CD14-positive monocyte (primary cell): ENCODE data around the gene OTULIN. TPM values are rescaled to one million over a fixed set of nuclear protein-coding genes. Genes with fewer than 3 reads are reported as not detected.

ENCODE experiments used
- DNase-seq, 3 donors: peaks; one replicate each; pipeline ENCODE4 v3.0.0-alpha.2; 2011 to 2022
- H2AFZ ChIP-seq: 2 replicates; pipeline ENCODE4 v1.6.0; 2012; ENCODE audit warnings: mild to moderate bottlenecking, low read depth, low read length, inconsistent platforms; ENCODE audit not compliant: insufficient read depth, poor library complexity, severe bottlenecking
- H3K27ac ChIP-seq, 2 donors: 1 replicate in 1 of 2; 2 replicates in 1 of 2; pipeline ENCODE4 v1.5.1; 2012 to 2013; ENCODE audit warnings: low read length in 2 of 2, control low read depth in 1 of 2, inconsistent platforms in 1 of 2, low read depth in 1 of 2, mild to moderate bottlenecking in 1 of 2
- H3K27me3 ChIP-seq, 2 donors: one replicate each; pipeline versions ENCODE4 v1.6.0 to v1.6.1; 2011 to 2013; ENCODE audit warnings: low read length in 2 of 2; ENCODE audit not compliant: control insufficient read depth in 2 of 2, insufficient read depth in 2 of 2
- H3K36me3 ChIP-seq, 2 donors: replicated peaks in 1 of 2; 1 replicate in 1 of 2; 2 replicates in 1 of 2; pipeline versions ENCODE4 v1.5.1 to v1.6.1; 2012 to 2013; ENCODE audit warnings: low read length in 2 of 2, control low read depth in 1 of 2, inconsistent platforms in 1 of 2, mild to moderate bottlenecking in 1 of 2; ENCODE audit not compliant: insufficient read depth in 2 of 2, control insufficient read depth in 1 of 2
- H3K4me1 ChIP-seq, 2 donors: 1 replicate in 1 of 2; 2 replicates in 1 of 2; pipeline versions ENCODE4 v1.5.1 to v1.6.1; 2012 to 2013; ENCODE audit warnings: low read length in 2 of 2, control low read depth in 1 of 2, inconsistent platforms in 1 of 2, mild to moderate bottlenecking in 1 of 2, moderate library complexity in 1 of 2; ENCODE audit not compliant: insufficient read depth in 2 of 2, control insufficient read depth in 1 of 2
- H3K4me2 ChIP-seq: replicated peaks from 2 replicates; pipeline ENCODE3; 2012; ENCODE audit warnings: low read length, moderate library complexity, mild to moderate bottlenecking; ENCODE audit not compliant: poor library complexity, severe bottlenecking; ENCODE audit errors: extremely low read depth
- H3K4me3 ChIP-seq, 3 experiments: fragments of 200-600 bp in 1 of 3; sonication (generic) in 1 of 3; replicated peaks in 1 of 3; 1 replicate in 2 of 3; 2 replicates in 1 of 3; pipeline ENCODE4 v1.5.1; 2011 to 2013; ENCODE audit warnings: low read length in 3 of 3, mild to moderate bottlenecking in 3 of 3, control low read depth in 2 of 3, low read depth in 2 of 3, inconsistent platforms in 1 of 3, moderate library complexity in 1 of 3
- H3K79me2 ChIP-seq: 2 replicates; pipeline ENCODE4 v1.6.0; 2012; ENCODE audit warnings: mild to moderate bottlenecking, control low read depth, inconsistent platforms, low read length, moderate library complexity; ENCODE audit not compliant: insufficient read depth
- H3K9ac ChIP-seq: 2 replicates; pipeline ENCODE4 v1.6.0; 2017; ENCODE audit warnings: low read length, mild to moderate bottlenecking; ENCODE audit not compliant: insufficient read depth, poor library complexity, severe bottlenecking
- H3K9me3 ChIP-seq, 2 donors: replicated peaks in 1 of 2; 1 replicate in 1 of 2; 2 replicates in 1 of 2; pipeline versions ENCODE4 v1.5.1 to v1.6.1; 2012 to 2013; ENCODE audit warnings: low read length in 2 of 2, control low read depth in 1 of 2; ENCODE audit not compliant: control insufficient read depth in 1 of 2, insufficient read depth in 1 of 2
- H4K20me1 ChIP-seq: 2 replicates; pipeline ENCODE4 v1.6.0; 2012; ENCODE audit warnings: mild to moderate bottlenecking, low read length, control low read depth, moderate library complexity; ENCODE audit not compliant: insufficient read depth
- H3K27ac Mint-ChIP-seq, 7 donors: one replicate each; pipeline ENCODE4 v1.8.0; 2020; ENCODE audit warnings: mild to moderate bottlenecking in 7 of 7, mixed read lengths in 7 of 7, moderate library complexity in 6 of 7, inconsistent platforms in 2 of 7
- H3K27me3 Mint-ChIP-seq, 3 donors: one replicate each; pipeline ENCODE4 v1.8.0; 2021 to 2022; ENCODE audit warnings: low read depth in 3 of 3, mild to moderate bottlenecking in 3 of 3, mixed read lengths in 3 of 3, moderate library complexity in 3 of 3, inconsistent platforms in 1 of 3
- H3K36me3 Mint-ChIP-seq, 2 donors: one replicate each; pipeline ENCODE4 v1.8.0; 2020; ENCODE audit warnings: mixed read lengths in 2 of 2, inconsistent platforms in 1 of 2, mild to moderate bottlenecking in 1 of 2
- H3K4me1 Mint-ChIP-seq: one replicate; pipeline ENCODE4 v1.8.0; 2020; ENCODE audit warnings: mild to moderate bottlenecking, mixed read lengths
- H3K4me3 Mint-ChIP-seq, 2 donors: one replicate each; pipeline ENCODE4 v1.8.0; 2020; ENCODE audit warnings: mild to moderate bottlenecking in 2 of 2, mixed read lengths in 2 of 2, moderate library complexity in 1 of 2
- H3K9me3 Mint-ChIP-seq, 7 donors: one replicate each; pipeline ENCODE4 v1.8.0; 2020 to 2022; ENCODE audit warnings: mixed read lengths in 7 of 7, mild to moderate bottlenecking in 6 of 7, moderate library complexity in 6 of 7, inconsistent platforms in 2 of 7
- CTCF ChIP-seq: fragments of 200-600 bp; IDR thresholded peaks from one replicate; pipeline ENCODE4 v1.8.0; 2022; ENCODE audit warnings: antibody characterized with exemption, mild to moderate bottlenecking
- WGBS: methylation state at CpG from one replicate; pipeline ENCODE4 v1.1.5; 2013; ENCODE audit warnings: missing lambda C conversion rate; ENCODE audit not compliant: insufficient coverage; 5-methylcytosine and 5-hydroxymethylcytosine counted together
- intact Hi-C, 2 donors: fragments of 100-400 bp; cut with micrococcal nuclease; formaldehyde crosslinking; loops; one replicate each; pipeline versions ENCODE4 v1.15.0 to v1.15.1; 2023
- polyA plus RNA-seq, 3 donors: library from polyadenylated mRNA; depleted of rRNA in 1 of 3; unstranded in 2 of 3; stranded (reverse) in 1 of 3; fragments of 300-500 nt in 2 of 3; fragments of >200 nt in 1 of 3; fragmentation: Illumina TruSeq in 2 of 3; gene quantifications; 1 replicate in 2 of 3; 2 replicates in 1 of 3; pipeline ENCODE4 v1.2.3, GENCODE V29; 2012 to 2021

Gene OTULIN
- polyA plus RNA-seq, 3 donors = 13.7 to 14.2 (median 14.0) TPM

GRCh38 chr5:14743601-14744295, 79.2 kb downstream of the OTULIN start:
- Histone ChIP-seq H3K4me3 (no peak overlapping the region), H3K9ac (no peak overlapping the region), H2AFZ (no peak overlapping the region), H3K36me3 (no peaks in the 10 kb centered on the region), H3K4me2 (no peak overlapping the region), H3K9me3 (no peaks in the 10 kb centered on the region), H3K4me1 (peaks cover 3 to 13% of the 10 kb centered on the region in 2 donors), H3K79me2 (no peaks in the 10 kb centered on the region), H3K27ac (no peak overlapping the region), H3K27me3 (no peaks in the 10 kb centered on the region), H4K20me1 (no peaks in the 10 kb centered on the region)
- Mint-ChIP-seq H3K36me3 (peaks cover 0 to 13% of the 10 kb centered on the region in 2 donors), H3K4me3 (no peak overlapping the region), H3K9me3 (no peaks in the 10 kb centered on the region), H3K27ac (peak overlapping the region in 2 of 7 donors; percentile 46 to 68), H3K27me3 (peaks cover 0 to 2% (median 1%) of the 10 kb centered on the region in 3 donors), H3K4me1 (peaks cover 14% of the 10 kb centered on the region)
- intact Hi-C loops = no loop called here
- TF ChIP-seq CTCF = no peak
- no peak for DNase-seq
- WGBS = 92% methylated on average over 4 of the region's 6 CpGs

- no peak overlapping the region for H3K9ac ChIP-seq
These were observed 80.0 kb downstream of the OTULIN start for GRCh38 chr5:14744296-14745187.

More at GRCh38 chr5:14744296-14745187, 80.0 kb downstream of the OTULIN start:
- H3K4me3 ChIP-seq = no peak overlapping the region
- H3K9me3 ChIP-seq = no peaks in the 10 kb centered on the region
- intact Hi-C loops = no loop called here
- no peaks in the 10 kb centered on the region for H4K20me1 ChIP-seq
- Mint-ChIP-seq H3K27me3 (peaks cover 0 to 2% (median 1%) of the 10 kb centered on the region in 3 donors), H3K36me3 (peaks cover 0 to 15% of the 10 kb centered on the region in 2 donors), H3K27ac (peak overlapping the region in 2 of 7 donors; percentile 32 to 68), H3K4me3 (no peak overlapping the region), H3K9me3 (no peaks in the 10 kb centered on the region), H3K4me1 (peaks cover 9% of the 10 kb centered on the region)
- DNase-seq = no peak
- H3K27me3 ChIP-seq = no peaks in the 10 kb centered on the region
- no peak overlapping the region for H3K27ac ChIP-seq
- WGBS = 100% methylated on average over 7 of the region's 14 CpGs
- H2AFZ ChIP-seq = no peak overlapping the region
- no peak overlapping the region for H3K4me2 ChIP-seq
- peaks cover under 1 to 9% of the 10 kb centered on the region in 2 donors for H3K4me1 ChIP-seq
- no peak for TF ChIP-seq CTCF
- H3K79me2 ChIP-seq = no peaks in the 10 kb centered on the region
- H3K36me3 ChIP-seq = no peaks in the 10 kb centered on the region
